Sigmoid colon (tissue), 7 donors: ENCODE results near the gene PEX26. TPM values are rescaled to one million over a fixed set of nuclear protein-coding genes. Genes with fewer than 3 reads are reported as not detected.
A peak's percentile ranks its signal among the peaks of the same experiment; 100 is the strongest.
"Not testable (repeated sequence)": the region's sequence is repeated elsewhere in the genome, so short reads cannot be mapped to it uniquely, and the experiment has no call there.

Experiments used
- DNase-seq: peaks from one replicate; pipeline ENCODE4 v3.0.0-alpha.2; 2019
- H3K27ac ChIP-seq, 4 donors: fragments of 200-600 bp; sonication (generic); one replicate each; pipeline ENCODE4 v1.5.1; 2016 to 2019; ENCODE audit warnings: mild to moderate bottlenecking in 1 of 4
- H3K27me3 ChIP-seq, 3 donors: fragments of 200-600 bp; sonication (generic); one replicate each; pipeline ENCODE4 v1.5.1; 2019; ENCODE audit warnings: mild to moderate bottlenecking in 1 of 3
- H3K36me3 ChIP-seq, 4 donors: fragments of 200-600 bp; sonication (generic); one replicate each; pipeline ENCODE4 v1.5.1; 2016 to 2019
- H3K4me1 ChIP-seq, 4 donors: fragments of 200-600 bp; sonication (generic); one replicate each; pipeline ENCODE4 v1.5.1; 2017 to 2019
- H3K4me3 ChIP-seq, 4 donors: fragments of 200-600 bp; sonication (generic); one replicate each; pipeline ENCODE4 v1.5.1; 2017 to 2019; ENCODE audit warnings: mild to moderate bottlenecking in 2 of 4, moderate library complexity in 1 of 4
- H3K9me3 ChIP-seq, 4 donors: fragments of 200-600 bp in 3 of 4; sonication (generic) in 3 of 4; one replicate each; pipeline versions ENCODE4 v1.5.1 to v1.6.1; 2013 to 2019
- EP300 ChIP-seq, 4 donors: sonication (generic); formaldehyde crosslinking; IDR thresholded peaks; one replicate each; pipeline ENCODE4 v1.6.1; 2017; ENCODE audit warnings: antibody characterized with exemption in 4 of 4
- POLR2A ChIP-seq, 2 donors: fragments of 450-650 bp; IDR thresholded peaks; one replicate each; pipeline ENCODE4 v1.6.1; 2016; ENCODE audit warnings: antibody characterized with exemption in 2 of 2, mild to moderate bottlenecking in 2 of 2, moderate library complexity in 2 of 2
- POLR2AphosphoS5 ChIP-seq, 4 donors: sonication (generic); formaldehyde crosslinking; IDR thresholded peaks; one replicate each; pipeline ENCODE4 v1.6.1; 2017; ENCODE audit warnings: antibody characterized with exemption in 4 of 4
- WGBS, 2 donors: extraction: QIAGEN DNeasy Blood & Tissue Kit; methylation state at CpG; one replicate each; pipeline ENCODE4 v1.1.7; 2013; 5-methylcytosine and 5-hydroxymethylcytosine counted together
- intact Hi-C: fragments of 100-400 bp; cut with DNase I; formaldehyde crosslinking; loops from one replicate; pipeline ENCODE4 v1.15.1; 2023
- polyA plus RNA-seq, 3 donors: library from polyadenylated mRNA; stranded (reverse); fragments of 200-250 nt; gene quantifications; one replicate each; pipeline ENCODE4 v1.2.3, GENCODE V29; 2013
- total RNA-seq, 4 donors: library from RNA; depleted of rRNA; stranded (reverse); fragments of >200 nt; gene quantifications; one replicate each; pipeline ENCODE4 v1.1.0, GENCODE V29; 2016
- TF ChIP-seq, protein P1 (sequence below), 4 experiments: fragments of 450-650 bp in 3 of 4; fragments of 200-600 bp in 1 of 4; IDR thresholded peaks; one replicate each; pipeline ENCODE4 v1.5.1; 2016 to 2019; ENCODE audit warnings: antibody characterized with exemption in 4 of 4, mild to moderate bottlenecking in 3 of 4, moderate library complexity in 2 of 4
- donor health status: healthy with polysubstance abuse.
- donor health status: Bipolar disorder and iron deficiency.
- donor health status: healthy.

PEX26 gene
- total and polyA plus RNA-seq, 7 donors, result 13.3 to 124 (median 21.3) TPM

- H3K27me3 ChIP-seq, result no peaks in the 10 kb centered on the region
- no peak for TF ChIP-seq POLR2AphosphoS5 (IDR thresholded peaks at IDR 0.05)
- TF ChIP-seq EP300 (IDR thresholded peaks at IDR 0.05), result no peak
- TF ChIP-seq POLR2A (IDR thresholded peaks at IDR 0.05), result no peak
- TF ChIP-seq, protein P1, sequence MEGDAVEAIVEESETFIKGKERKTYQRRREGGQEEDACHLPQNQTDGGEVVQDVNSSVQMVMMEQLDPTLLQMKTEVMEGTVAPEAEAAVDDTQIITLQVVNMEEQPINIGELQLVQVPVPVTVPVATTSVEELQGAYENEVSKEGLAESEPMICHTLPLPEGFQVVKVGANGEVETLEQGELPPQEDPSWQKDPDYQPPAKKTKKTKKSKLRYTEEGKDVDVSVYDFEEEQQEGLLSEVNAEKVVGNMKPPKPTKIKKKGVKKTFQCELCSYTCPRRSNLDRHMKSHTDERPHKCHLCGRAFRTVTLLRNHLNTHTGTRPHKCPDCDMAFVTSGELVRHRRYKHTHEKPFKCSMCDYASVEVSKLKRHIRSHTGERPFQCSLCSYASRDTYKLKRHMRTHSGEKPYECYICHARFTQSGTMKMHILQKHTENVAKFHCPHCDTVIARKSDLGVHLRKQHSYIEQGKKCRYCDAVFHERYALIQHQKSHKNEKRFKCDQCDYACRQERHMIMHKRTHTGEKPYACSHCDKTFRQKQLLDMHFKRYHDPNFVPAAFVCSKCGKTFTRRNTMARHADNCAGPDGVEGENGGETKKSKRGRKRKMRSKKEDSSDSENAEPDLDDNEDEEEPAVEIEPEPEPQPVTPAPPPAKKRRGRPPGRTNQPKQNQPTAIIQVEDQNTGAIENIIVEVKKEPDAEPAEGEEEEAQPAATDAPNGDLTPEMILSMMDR (IDR thresholded peaks at IDR 0.05), result no peak
- peak overlapping the region in 1 of 4 donors; percentile 95 for H3K27ac ChIP-seq
- H3K4me3 ChIP-seq, result no peak overlapping the region
- DNase-seq, result no peak
- H3K36me3 ChIP-seq, result no peaks in the 10 kb centered on the region
- 50 to 73% methylated on average over 14 of the region's 14 CpGs for WGBS, 2 donors
- peaks cover 0 to 49% (median 41%) of the 10 kb centered on the region in 4 donors for H3K4me1 ChIP-seq
- intact Hi-C loops, result loop anchor here (5.0 to 10.0 kb wide), 3 partner anchors 168 to 366 kb away; no protein-coding TSS in a partner anchor
- H3K9me3 ChIP-seq, result no peaks in the 10 kb centered on the region
Measured at GRCh38 chr22:18070556-18071306, 7.1 kb upstream of the PEX26 start.

- not testable (repeated sequence) for H3K9me3 ChIP-seq, H3K27ac ChIP-seq, H3K36me3 ChIP-seq, H3K4me3 ChIP-seq, H3K27me3 ChIP-seq, DNase-seq
- intact Hi-C loops, result loop anchor here (5.0 to 10.0 kb wide), 3 partner anchors 169 to 367 kb away; no protein-coding TSS in a partner anchor
- H3K4me1 ChIP-seq, result peaks cover 0 to 49% (median 41%) of the 10 kb centered on the region in 4 donors
- WGBS, 2 donors, result 82 to 88% methylated on average over 7 of the region's 7 CpGs
Measured at GRCh38 chr22:18071307-18071967, 6.4 kb upstream of the PEX26 start.

DNA sequence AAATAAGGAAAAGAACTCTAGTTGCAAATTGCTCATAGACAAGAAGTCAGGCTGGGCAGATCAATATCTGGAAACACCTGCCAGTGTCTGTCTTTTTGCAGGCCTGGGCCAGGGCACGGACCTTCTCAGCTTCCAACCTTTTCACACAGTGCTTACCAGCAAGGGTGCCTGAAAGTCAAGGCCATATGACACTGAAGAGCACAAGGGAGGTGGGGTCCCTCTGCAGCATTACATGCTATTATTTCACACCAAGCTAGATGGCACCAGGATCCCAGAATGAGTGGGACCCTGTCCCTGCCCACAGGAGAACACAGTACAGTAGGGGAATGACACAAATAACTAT is 5.9 kb upstream of the PEX26 start:
- DNase-seq, result no peak
- peaks cover 0 to 49% (median 43%) of the 10 kb centered on the region in 4 donors for H3K4me1 ChIP-seq
- no peak overlapping the region for H3K4me3 ChIP-seq
- TF ChIP-seq EP300 (IDR thresholded peaks at IDR 0.05) (no peak), POLR2A (IDR thresholded peaks at IDR 0.05) (no peak), POLR2AphosphoS5 (IDR thresholded peaks at IDR 0.05) (no peak)
- TF ChIP-seq, protein P1 (IDR thresholded peaks at IDR 0.05), result no peak
- H3K9me3 ChIP-seq, result no peaks in the 10 kb centered on the region
- no peak overlapping the region for H3K27ac ChIP-seq
- 75 to 84% methylated on average over 1 of the region's 1 CpG for WGBS, 2 donors
- no peaks in the 10 kb centered on the region for H3K36me3 ChIP-seq
- intact Hi-C loops, result loop anchor here (5.0 to 10.0 kb wide), 3 partner anchors 170 to 367 kb away; no protein-coding TSS in a partner anchor
- no peaks in the 10 kb centered on the region for H3K27me3 ChIP-seq

DNA sequence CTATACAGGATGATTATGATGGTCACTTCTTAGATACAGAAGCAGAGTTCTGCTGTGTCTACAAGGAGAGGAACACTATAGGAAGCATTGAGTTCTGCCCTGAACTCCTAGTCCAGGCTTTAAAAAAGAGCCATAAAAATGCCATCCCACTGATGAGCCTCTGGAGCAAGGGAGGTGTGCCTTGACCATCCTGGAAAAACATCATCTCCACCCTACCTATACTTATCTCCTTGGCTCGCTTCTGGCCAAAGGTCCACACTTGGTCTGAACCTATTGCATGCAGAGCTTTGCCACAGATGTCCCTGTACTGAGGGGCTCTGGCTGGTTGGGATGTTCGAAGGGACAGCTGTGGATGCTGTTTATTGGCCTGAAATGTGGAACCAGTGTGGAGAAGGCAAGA is 4.3 kb upstream of the PEX26 start:
- intact Hi-C loops, result loop anchor here (5.0 to 10.0 kb wide), 3 partner anchors 171 to 369 kb away; no protein-coding TSS in a partner anchor
- peak overlapping the region in 1 of 4 donors; percentile 85 for H3K27ac ChIP-seq
- no peak for TF ChIP-seq POLR2AphosphoS5 (IDR thresholded peaks at IDR 0.05)
- no peak for TF ChIP-seq EP300 (IDR thresholded peaks at IDR 0.05)
- TF ChIP-seq, protein P1 (IDR thresholded peaks at IDR 0.05), result no peak
- TF ChIP-seq POLR2A (IDR thresholded peaks at IDR 0.05), result no peak

DNA sequence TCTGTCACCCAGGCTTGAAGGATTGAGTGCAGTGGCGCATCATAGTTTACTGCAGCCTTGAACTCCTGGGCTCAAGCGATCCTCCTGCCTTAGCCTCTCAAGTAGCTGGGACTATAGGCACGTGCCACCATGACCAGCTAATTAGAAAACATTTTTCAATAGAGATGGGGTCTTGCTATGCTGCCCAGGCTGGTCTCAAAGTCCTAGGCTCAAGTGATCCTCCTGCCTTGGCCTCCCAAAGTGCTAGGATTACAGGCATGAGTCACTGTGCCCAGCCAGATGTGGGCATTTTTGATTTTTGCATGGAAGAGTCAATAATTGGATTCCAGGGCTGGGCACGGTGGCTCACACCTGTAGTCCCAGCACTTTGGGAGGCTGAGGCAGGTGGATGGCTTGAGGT is 3.9 kb upstream of the PEX26 start:
- H3K4me3 ChIP-seq, H3K36me3 ChIP-seq, H3K9me3 ChIP-seq, DNase-seq, H3K27me3 ChIP-seq: not testable (repeated sequence)
- H3K4me1 ChIP-seq, result peaks cover 0 to 41% (median 35%) of the 10 kb centered on the region in 4 donors
- peak overlapping the region in 3 of 4 donors; percentile 80 to 85 (median 81) for H3K27ac ChIP-seq
- WGBS, 2 donors, result 91 to 94% methylated on average over 4 of the region's 4 CpGs
- intact Hi-C loops, result loop anchor here (5.0 to 10.0 kb wide), 3 partner anchors 172 to 369 kb away; no protein-coding TSS in a partner anchor

More for the DNA sequence above, 4.3 kb upstream of the PEX26 start:
- H3K27me3 ChIP-seq, result no peaks in the 10 kb centered on the region
- H3K36me3 ChIP-seq, result no peaks in the 10 kb centered on the region
- DNase-seq, result no peak
- H3K4me3 ChIP-seq, result no peak overlapping the region
- peaks cover 0 to 41% (median 35%) of the 10 kb centered on the region in 4 donors for H3K4me1 ChIP-seq
- H3K9me3 ChIP-seq, result no peaks in the 10 kb centered on the region
- WGBS, 2 donors, result 71 to 90% methylated on average over 2 of the region's 2 CpGs
